ENCODE results near the gene SEZ6.
A peak's percentile ranks its signal among the peaks of the same experiment; 100 is the strongest.

SEZ6 gene

DNA sequence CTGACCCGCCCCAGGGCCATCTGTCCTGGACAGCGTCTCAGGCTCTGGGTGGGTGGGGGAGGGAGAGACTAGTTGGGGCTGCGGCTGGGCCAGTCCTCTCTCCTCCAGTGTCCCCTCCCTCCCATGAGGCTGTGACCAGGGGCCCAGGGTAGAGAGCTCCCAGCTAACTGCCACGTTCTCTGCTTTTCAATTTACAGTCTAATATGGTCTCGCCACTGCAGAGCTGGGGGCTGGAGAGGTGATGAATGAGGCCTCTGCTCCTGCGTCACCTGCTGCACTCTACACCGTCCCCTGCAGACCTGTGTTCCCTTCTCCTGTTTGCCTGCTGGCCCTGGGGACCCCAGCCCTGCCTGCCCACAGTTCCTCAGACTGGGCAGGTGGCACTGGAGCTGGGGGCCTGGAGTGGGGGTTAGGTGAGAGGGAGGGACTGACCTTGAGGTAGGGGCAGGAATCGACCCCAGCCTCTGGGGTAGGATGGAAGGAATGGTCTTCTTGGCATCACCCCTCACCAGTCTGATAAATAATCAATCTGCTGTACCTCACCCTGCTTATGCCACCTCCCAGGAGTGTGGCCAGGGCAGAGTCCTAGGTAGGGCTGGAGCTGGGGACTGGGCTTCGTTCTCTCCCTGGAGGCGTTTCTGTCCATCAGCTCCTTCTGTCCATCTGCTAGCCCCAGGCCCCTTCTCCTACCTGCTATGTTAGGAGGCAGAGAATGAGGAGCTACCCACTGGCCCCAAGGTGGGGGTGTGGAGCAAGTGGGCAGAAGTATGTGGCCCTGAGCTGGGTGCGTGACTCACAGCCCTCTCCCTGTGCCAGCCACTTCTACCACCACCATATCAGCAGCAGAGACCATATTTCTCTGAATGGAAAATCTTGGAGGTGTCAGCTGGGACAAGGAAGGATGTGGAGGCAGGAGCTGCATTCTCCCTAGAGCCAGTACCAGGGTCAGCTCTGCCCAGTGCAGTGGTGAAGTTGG, 12.9 kb downstream of the SEZ6 start:
- Histone ChIP-seq H3K27me3 (replicated peaks; ENCODE audit: control insufficient read depth, insufficient read depth, low read length, poor library complexity, severe bottlenecking) (no peaks in the 10 kb centered on the region), H3K27ac (ENCODE audit: insufficient read depth, low read length, poor library complexity, severe bottlenecking) (no peak overlapping the region), H3K9me3 (ENCODE audit: control insufficient read depth, low read length) (no peaks in the 10 kb centered on the region), H3K36me3 (ENCODE audit: control insufficient read depth, insufficient read depth, low read length) (no peaks in the 10 kb centered on the region), H3K4me3 (ENCODE audit: insufficient read depth, low read depth, low read length, poor library complexity, severe bottlenecking) (no peak overlapping the region), H3K4me1 (ENCODE audit: control insufficient read depth, insufficient read depth, low read length, poor library complexity, severe bottlenecking) (no peaks in the 10 kb centered on the region)
- DNase-seq, result no peak

DNA sequence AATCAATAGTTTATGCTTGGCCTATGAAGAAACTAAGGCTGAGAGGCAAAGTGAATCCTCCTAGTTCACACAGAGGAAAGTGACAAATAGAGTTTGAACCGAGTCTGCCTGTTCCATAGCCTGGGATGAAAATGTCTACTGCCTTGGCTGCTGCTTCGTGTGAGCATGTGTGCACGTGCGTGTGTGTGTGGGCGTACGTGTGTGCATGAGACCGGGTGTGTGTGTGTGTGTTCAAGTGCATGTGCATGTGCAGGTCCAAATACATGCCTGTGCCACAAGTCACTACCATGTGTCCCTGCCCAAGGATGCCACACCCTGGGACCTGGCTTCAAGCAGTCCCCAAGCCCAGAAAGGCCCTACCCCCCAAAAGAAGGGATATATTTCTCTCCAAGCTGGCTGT, 13.6 kb downstream of the SEZ6 start:
- H3K36me3 ChIP-seq (ENCODE audit: control insufficient read depth, insufficient read depth, low read length), result no peaks in the 10 kb centered on the region
- DNase-seq, result no peak
- no peak overlapping the region for H3K4me3 ChIP-seq (ENCODE audit: insufficient read depth, low read depth, low read length, poor library complexity, severe bottlenecking)
- no peaks in the 10 kb centered on the region for H3K27me3 ChIP-seq (replicated peaks; ENCODE audit: control insufficient read depth, insufficient read depth, low read length, poor library complexity, severe bottlenecking)
- H3K4me1 ChIP-seq (ENCODE audit: control insufficient read depth, insufficient read depth, low read length, poor library complexity, severe bottlenecking), result no peaks in the 10 kb centered on the region
- H3K27ac ChIP-seq (ENCODE audit: insufficient read depth, low read length, poor library complexity, severe bottlenecking), result no peak overlapping the region
- no peaks in the 10 kb centered on the region for H3K9me3 ChIP-seq (ENCODE audit: control insufficient read depth, low read length)

DNA sequence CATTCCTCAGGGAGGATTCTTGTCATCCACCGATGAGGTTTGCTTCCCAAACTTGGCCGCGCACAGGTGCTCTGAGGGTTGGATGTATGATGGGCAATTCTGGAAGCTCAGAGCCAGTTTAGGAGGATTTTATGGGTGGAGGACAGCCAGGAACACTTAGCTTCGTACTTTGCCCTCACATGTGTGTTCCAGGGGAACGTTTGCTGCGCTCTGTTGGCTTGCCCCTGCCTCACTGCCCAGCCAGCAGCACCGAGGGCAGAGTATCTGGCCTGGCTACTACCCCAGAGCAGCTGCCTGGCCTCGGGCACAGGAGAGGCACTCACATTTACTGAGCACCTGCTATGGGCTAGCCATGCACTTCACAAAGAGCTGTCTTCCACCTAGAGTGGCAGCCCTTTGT, 14.1 kb downstream of the SEZ6 start:
- no peak for DNase-seq
- no peaks in the 10 kb centered on the region for H3K9me3 ChIP-seq (ENCODE audit: control insufficient read depth, low read length)
- H3K4me3 ChIP-seq (ENCODE audit: insufficient read depth, low read depth, low read length, poor library complexity, severe bottlenecking), result no peak overlapping the region
- H3K4me1 ChIP-seq (ENCODE audit: control insufficient read depth, insufficient read depth, low read length, poor library complexity, severe bottlenecking), result no peaks in the 10 kb centered on the region
- H3K27me3 ChIP-seq (replicated peaks; ENCODE audit: control insufficient read depth, insufficient read depth, low read length, poor library complexity, severe bottlenecking), result no peaks in the 10 kb centered on the region
- H3K36me3 ChIP-seq (ENCODE audit: control insufficient read depth, insufficient read depth, low read length), result no peaks in the 10 kb centered on the region
- no peak overlapping the region for H3K27ac ChIP-seq (ENCODE audit: insufficient read depth, low read length, poor library complexity, severe bottlenecking)

DNA sequence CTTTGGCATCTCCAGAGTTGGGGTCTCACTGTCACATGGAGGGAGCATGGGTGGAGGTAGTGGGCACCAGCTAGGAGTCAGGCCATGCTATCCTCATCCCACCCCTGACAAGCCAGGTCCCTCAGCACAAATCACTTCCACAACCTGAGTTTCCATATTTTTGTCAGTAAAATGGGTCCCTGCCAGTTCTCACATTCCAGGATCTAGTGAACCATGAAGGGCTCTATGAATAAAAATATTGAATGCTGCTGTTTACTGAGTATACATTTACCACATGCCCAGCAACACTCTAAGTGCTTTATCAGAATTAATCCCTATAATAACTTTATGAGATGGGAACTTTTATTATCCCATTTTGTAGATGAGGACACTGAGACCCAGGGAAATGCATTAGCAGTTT, 16.8 kb downstream of the SEZ6 start:
- no peaks in the 10 kb centered on the region for H3K4me1 ChIP-seq (ENCODE audit: control insufficient read depth, insufficient read depth, low read length, poor library complexity, severe bottlenecking)
- no peak overlapping the region for H3K4me3 ChIP-seq (ENCODE audit: insufficient read depth, low read depth, low read length, poor library complexity, severe bottlenecking)
- no peak for DNase-seq
- no peaks in the 10 kb centered on the region for H3K36me3 ChIP-seq (ENCODE audit: control insufficient read depth, insufficient read depth, low read length)
- H3K27me3 ChIP-seq (replicated peaks; ENCODE audit: control insufficient read depth, insufficient read depth, low read length, poor library complexity, severe bottlenecking), result no peaks in the 10 kb centered on the region
- H3K9me3 ChIP-seq (ENCODE audit: control insufficient read depth, low read length), result no peaks in the 10 kb centered on the region
- H3K27ac ChIP-seq (ENCODE audit: insufficient read depth, low read length, poor library complexity, severe bottlenecking), result no peak overlapping the region

DNA sequence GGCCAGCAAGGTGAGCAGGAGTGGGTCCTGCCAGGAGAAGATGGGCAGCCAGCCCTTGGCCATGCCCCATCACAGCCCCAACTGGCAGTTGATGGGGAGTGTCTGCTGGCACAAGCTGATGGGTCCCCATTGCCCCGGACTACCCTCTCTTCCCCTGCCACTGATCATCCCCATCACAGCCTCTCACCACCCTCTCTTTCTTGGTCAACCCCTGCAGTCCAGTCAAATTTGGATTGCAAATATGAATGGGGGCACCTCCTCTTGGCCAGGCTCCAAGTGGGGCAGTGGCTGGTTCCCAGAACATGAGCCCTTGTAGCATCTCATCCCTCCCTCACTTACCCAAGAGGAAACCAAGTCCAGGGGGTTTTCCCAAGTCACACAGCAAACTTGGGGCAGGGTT, 17.4 kb downstream of the SEZ6 start:
- no peaks in the 10 kb centered on the region for H3K9me3 ChIP-seq (ENCODE audit: control insufficient read depth, low read length)
- H3K4me1 ChIP-seq (ENCODE audit: control insufficient read depth, insufficient read depth, low read length, poor library complexity, severe bottlenecking), result no peaks in the 10 kb centered on the region
- no peaks in the 10 kb centered on the region for H3K36me3 ChIP-seq (ENCODE audit: control insufficient read depth, insufficient read depth, low read length)
- no peaks in the 10 kb centered on the region for H3K27me3 ChIP-seq (replicated peaks; ENCODE audit: control insufficient read depth, insufficient read depth, low read length, poor library complexity, severe bottlenecking)
- H3K27ac ChIP-seq (ENCODE audit: insufficient read depth, low read length, poor library complexity, severe bottlenecking), result no peak overlapping the region
- no peak overlapping the region for H3K4me3 ChIP-seq (ENCODE audit: insufficient read depth, low read depth, low read length, poor library complexity, severe bottlenecking)
- no peak for DNase-seq

DNA sequence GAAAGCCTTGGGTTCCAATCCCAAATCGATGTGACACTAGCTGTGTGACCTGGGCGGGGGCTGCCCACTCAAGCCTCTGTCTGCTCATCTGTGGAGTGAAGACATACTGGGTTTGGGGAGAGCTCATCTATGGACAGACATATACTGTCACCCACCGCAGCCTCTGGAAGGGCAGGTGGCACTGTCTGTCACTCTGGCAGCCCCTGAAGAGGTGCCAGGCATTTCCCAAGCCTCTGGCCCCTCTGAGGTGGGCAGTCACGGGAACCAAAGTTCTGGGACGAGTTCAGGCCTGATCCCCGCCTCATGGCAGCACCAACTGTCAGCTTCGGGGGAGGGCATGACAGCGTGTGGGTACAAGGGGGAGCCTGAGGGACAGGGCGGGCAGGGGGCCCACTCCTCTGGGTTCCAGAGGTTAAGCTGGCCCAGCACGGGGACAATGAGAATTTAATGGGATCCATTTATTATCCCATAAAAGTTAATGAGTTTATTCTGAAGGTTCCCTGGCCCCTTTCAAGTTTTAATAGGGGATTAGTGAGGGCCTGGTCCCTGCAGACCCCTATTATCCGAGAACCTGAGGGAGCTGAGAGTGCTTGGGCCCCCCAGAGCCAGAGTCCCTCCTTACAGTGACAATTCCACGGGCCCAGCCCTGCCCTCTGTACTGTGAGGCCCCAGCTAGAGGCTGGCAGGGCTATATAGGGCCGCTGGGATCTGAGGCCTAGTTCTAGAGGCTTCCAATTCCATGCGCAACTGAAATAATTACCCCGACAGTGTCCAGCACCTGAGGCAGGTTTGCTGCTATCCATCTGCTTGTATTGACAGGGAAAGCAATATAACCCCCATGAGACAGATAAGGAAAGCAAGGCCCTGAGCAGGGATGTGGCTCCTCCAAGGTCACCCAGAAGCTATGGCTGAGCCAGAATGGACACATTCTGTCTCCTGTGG, 18.8 kb downstream of the SEZ6 start:
- no peaks in the 10 kb centered on the region for H3K36me3 ChIP-seq (ENCODE audit: control insufficient read depth, insufficient read depth, low read length)
- H3K9me3 ChIP-seq (ENCODE audit: control insufficient read depth, low read length), result no peaks in the 10 kb centered on the region
- H3K4me1 ChIP-seq (ENCODE audit: control insufficient read depth, insufficient read depth, low read length, poor library complexity, severe bottlenecking), result peaks cover 9% of the 10 kb centered on the region
- H3K27ac ChIP-seq (ENCODE audit: insufficient read depth, low read length, poor library complexity, severe bottlenecking), result no peak overlapping the region
- H3K4me3 ChIP-seq (ENCODE audit: insufficient read depth, low read depth, low read length, poor library complexity, severe bottlenecking), result no peak overlapping the region
- DNase-seq, result no peak
- no peaks in the 10 kb centered on the region for H3K27me3 ChIP-seq (replicated peaks; ENCODE audit: control insufficient read depth, insufficient read depth, low read length, poor library complexity, severe bottlenecking)

DNA sequence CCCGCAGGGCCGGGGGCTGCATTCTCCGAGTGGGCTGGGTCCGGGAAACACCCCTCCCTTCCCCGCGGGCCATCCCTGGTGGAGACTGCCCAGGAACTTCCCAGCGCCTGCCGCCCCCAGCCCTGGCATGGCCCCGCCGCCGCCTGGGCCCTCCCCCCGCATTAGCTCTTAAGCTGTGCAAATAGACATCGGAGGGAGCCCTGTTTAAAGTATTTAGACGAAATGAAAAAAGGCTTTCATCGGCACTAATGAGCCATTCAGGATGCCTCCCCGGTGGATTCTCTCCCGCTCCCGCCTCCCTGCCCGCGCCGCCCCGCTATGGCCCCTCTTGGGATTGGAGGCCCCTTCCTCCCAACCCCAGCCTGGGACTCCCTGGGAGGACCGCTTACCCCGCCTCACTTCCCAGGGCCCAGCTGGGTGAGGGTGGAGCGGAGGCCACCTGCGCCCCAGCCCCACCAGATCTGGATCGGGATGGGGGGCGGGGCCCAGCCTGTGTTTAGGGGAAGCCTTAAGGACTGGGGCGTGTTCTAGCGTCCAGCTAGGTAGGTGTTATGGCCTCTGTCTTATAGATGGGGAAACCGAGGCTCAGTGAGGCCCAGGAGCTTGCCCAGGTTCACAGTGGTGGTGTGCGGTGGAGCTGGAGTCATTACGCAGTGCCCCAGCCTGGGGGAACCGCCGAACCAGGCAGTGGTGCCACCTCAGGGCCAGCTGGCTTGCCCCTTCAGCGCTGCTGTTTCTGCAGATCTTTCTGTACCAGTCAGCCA, 19.7 kb downstream of the SEZ6 start:
- no peak for DNase-seq

DNA sequence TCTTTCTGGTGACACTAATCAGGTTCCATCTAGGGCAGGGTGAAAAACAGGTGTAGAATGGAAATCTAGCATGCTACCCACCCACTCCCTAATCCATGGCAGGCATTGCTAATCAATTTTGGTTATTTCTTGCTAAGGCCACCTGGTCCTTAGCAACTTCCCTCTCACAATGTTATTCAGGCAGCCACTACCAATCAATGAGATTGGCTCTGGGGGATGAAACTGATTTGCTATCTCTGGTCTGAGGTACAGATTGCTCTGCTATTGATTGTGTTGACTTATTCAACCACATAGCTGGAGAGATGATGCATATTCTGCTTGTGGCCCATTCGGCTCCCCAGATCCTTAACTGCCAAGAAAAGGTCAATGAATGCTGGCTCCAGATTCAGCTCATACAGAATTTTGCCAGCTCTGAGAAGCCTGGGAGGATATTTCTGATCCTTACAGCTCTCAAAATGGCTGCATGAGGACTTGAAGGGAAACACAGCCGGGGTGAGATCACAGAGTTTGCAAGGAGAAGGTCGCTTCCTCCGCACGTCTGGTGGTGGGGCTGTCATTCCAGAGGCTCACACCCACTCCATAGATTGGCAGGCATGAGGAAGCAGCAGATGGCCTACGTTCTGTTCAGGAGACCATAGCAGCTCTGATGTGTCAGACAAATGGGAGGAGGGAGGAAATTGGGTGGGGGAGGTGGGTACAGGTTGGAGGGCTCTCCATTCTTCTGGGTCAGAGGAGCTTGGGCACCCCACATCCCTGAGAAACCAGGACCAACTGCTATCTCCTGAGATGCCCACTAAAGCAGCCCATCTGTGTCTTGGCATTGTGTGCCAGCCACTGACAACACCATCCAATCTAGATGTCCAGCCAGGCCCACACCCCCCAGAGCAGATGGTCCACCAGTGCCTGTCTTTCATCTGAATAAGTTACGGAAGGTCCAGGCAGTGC, 22.3 kb downstream of the SEZ6 start:
- H3K27me3 ChIP-seq (replicated peaks; ENCODE audit: control insufficient read depth, insufficient read depth, low read length, poor library complexity, severe bottlenecking), result no peaks in the 10 kb centered on the region
- no peaks in the 10 kb centered on the region for H3K36me3 ChIP-seq (ENCODE audit: control insufficient read depth, insufficient read depth, low read length)
- H3K27ac ChIP-seq (ENCODE audit: insufficient read depth, low read length, poor library complexity, severe bottlenecking), result peak overlapping the region; percentile 49
- no peak overlapping the region for H3K4me3 ChIP-seq (ENCODE audit: insufficient read depth, low read depth, low read length, poor library complexity, severe bottlenecking)
- H3K4me1 ChIP-seq (ENCODE audit: control insufficient read depth, insufficient read depth, low read length, poor library complexity, severe bottlenecking), result peaks cover 12% of the 10 kb centered on the region
- H3K9me3 ChIP-seq (ENCODE audit: control insufficient read depth, low read length), result no peaks in the 10 kb centered on the region
- DNase-seq, result no peak

More for the DNA sequence above, 19.7 kb downstream of the SEZ6 start:
- no peaks in the 10 kb centered on the region for H3K36me3 ChIP-seq (ENCODE audit: control insufficient read depth, insufficient read depth, low read length)
- no peak overlapping the region for H3K27ac ChIP-seq (ENCODE audit: insufficient read depth, low read length, poor library complexity, severe bottlenecking)
- no peak overlapping the region for H3K4me3 ChIP-seq (ENCODE audit: insufficient read depth, low read depth, low read length, poor library complexity, severe bottlenecking)
- H3K9me3 ChIP-seq (ENCODE audit: control insufficient read depth, low read length), result no peaks in the 10 kb centered on the region
- H3K27me3 ChIP-seq (replicated peaks; ENCODE audit: control insufficient read depth, insufficient read depth, low read length, poor library complexity, severe bottlenecking), result no peaks in the 10 kb centered on the region
- peaks cover 12% of the 10 kb centered on the region for H3K4me1 ChIP-seq (ENCODE audit: control insufficient read depth, insufficient read depth, low read length, poor library complexity, severe bottlenecking)

Data from effector memory CD4-positive, alpha-beta T cell (primary cell).